ENCODE data around the gene CNR2. TPM values are rescaled to one million over a fixed set of nuclear protein-coding genes. Genes with fewer than 3 reads are reported as not detected.

CNR2 gene
- total RNA-seq, 2 donors from 2014 or later: not detected

DNA sequence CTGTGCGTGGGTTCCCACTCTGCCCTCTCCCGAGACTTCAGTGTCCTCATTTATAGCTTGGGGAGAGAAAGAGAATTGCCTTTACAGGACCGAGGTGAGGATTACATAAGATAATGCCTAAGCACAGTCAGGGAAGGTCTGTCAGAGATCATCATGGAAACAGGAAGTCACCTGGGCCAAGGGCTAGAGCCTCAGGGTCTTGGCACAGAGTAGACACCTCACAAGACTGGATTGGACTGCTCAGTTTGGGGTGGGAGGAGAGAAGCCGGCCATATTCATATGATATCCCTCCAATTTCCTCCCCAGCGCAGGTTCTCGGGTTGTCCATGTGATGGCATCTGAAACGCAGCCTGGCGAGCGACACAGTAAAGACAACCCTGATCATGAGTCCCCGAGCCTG, 3.8 kb downstream of the CNR2 start:
- H3K4me1 ChIP-seq: no peaks in the 10 kb centered on the region
- no peak for TF ChIP-seq POLR2A (IDR thresholded peaks at IDR 0.05)
- TF ChIP-seq, protein P1, sequence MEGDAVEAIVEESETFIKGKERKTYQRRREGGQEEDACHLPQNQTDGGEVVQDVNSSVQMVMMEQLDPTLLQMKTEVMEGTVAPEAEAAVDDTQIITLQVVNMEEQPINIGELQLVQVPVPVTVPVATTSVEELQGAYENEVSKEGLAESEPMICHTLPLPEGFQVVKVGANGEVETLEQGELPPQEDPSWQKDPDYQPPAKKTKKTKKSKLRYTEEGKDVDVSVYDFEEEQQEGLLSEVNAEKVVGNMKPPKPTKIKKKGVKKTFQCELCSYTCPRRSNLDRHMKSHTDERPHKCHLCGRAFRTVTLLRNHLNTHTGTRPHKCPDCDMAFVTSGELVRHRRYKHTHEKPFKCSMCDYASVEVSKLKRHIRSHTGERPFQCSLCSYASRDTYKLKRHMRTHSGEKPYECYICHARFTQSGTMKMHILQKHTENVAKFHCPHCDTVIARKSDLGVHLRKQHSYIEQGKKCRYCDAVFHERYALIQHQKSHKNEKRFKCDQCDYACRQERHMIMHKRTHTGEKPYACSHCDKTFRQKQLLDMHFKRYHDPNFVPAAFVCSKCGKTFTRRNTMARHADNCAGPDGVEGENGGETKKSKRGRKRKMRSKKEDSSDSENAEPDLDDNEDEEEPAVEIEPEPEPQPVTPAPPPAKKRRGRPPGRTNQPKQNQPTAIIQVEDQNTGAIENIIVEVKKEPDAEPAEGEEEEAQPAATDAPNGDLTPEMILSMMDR (IDR thresholded peaks at IDR 0.05): no peak
- no peak for DNase-seq

DNA sequence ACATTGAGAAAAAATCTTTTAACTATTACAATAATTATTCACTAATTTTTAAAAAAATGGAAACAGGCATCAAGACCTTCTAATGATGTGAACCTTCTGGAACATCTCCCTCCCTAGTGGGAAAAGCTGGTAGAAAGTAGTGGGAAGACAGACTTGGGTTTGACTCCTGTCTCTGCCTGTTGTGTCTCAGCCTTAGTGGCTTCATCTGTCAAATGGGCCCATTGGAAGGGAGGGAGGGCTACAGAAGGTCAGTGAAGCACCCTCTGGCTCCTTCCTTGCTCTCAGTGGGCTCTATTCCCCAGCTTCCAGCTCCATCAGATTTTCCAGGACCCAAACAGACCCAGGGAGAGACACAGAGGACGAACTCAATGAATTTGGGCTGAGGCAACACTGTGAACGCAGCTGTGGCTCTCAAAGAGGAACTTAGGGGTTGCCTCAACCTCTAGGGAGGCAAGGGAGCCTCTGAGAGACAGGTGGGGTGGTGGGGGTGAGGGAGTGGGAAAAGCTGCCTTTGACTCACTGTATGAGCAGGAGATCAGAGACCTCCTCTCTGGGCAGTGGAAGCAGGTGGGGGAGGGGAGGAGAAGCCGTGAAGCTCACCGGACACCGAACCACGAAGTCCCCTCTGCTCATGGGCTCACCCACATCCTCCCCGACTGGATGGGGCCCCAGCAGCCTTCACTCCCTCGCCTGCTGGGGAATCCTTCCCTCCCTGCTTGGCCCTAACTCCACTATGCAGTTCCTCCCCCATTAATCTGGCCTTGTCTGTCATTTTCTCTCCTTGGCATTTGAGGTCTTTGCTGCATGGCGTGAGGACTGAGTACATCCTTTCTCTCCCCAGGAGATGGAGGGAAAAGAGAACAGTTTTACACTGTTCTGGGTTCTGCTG, 4.5 kb downstream of the CNR2 start:
- H3K27me3 ChIP-seq: no peaks in the 10 kb centered on the region
- no peaks in the 10 kb centered on the region for H3K4me1 ChIP-seq
- H3K4me3 ChIP-seq: no peak overlapping the region
- peak in 1 of 4 donors; percentile 25 for DNase-seq
- H3K27ac ChIP-seq: no peak overlapping the region
- 59 to 60% methylated on average over 8 to 9 of the region's 9 CpGs for WGBS, 2 donors
- intact Hi-C loops (cut with DNase I): no loop called here
- TF ChIP-seq, protein P1 (IDR thresholded peaks at IDR 0.05): no peak
- TF ChIP-seq POLR2A (IDR thresholded peaks at IDR 0.05): no peak
- no peaks in the 10 kb centered on the region for H3K9me3 ChIP-seq
- ATAC-seq: no peak
- no peaks in the 10 kb centered on the region for H3K36me3 ChIP-seq (replicated peaks in 1 of 2; ENCODE audit: insufficient read depth in 1 of 2, low read depth in 2 of 2)

More for the DNA sequence above, 3.8 kb downstream of the CNR2 start:
- intact Hi-C loops (cut with DNase I): no loop called here
- Histone ChIP-seq H3K36me3 (replicated peaks in 1 of 2; ENCODE audit: insufficient read depth in 1 of 2, low read depth in 2 of 2) (no peaks in the 10 kb centered on the region), H3K9me3 (no peaks in the 10 kb centered on the region), H3K27me3 (no peaks in the 10 kb centered on the region), H3K27ac (no peak overlapping the region), H3K4me3 (no peak overlapping the region)
- no peak for ATAC-seq
- WGBS, 2 donors: 71 to 77% methylated on average over 10 of the region's 10 CpGs

DNA sequence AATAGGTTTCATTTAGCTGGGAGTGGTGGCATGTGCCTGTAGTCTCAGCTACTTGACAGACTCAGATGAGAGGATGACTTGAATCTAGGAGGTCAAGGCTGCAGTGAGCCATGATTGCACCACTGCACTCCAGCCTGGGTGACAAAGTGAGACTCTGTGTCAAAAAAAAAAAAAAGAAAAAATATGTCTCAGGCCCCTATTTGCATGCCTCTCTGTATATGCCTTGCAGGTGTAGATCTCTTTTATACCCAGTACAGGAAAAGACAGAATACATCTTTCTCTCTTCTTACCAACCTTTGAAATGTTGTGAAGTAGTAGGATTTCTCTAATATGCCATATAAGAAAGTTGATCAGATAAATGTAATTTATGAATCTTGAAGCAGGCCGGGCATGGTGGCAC, 6.4 kb downstream of the CNR2 start:
- no peak overlapping the region for H3K4me3 ChIP-seq
- ATAC-seq (no peak), DNase-seq (no peak)
- H3K9me3 ChIP-seq: no peaks in the 10 kb centered on the region
- no peaks in the 10 kb centered on the region for H3K36me3 ChIP-seq (replicated peaks in 1 of 2; ENCODE audit: insufficient read depth in 1 of 2, low read depth in 2 of 2)
- H3K27me3 ChIP-seq: peaks cover 0 to 8% of the 10 kb centered on the region in 2 donors
- TF ChIP-seq, protein P1 (IDR thresholded peaks at IDR 0.05): no peak
- TF ChIP-seq POLR2A (IDR thresholded peaks at IDR 0.05): no peak
- H3K27ac ChIP-seq: no peak overlapping the region
- H3K4me1 ChIP-seq: peaks cover 7% of the 10 kb centered on the region
- 75 to 91% methylated on average over 1 of the region's 1 CpG for WGBS, 2 donors
- intact Hi-C loops (cut with DNase I): no loop called here

DNA sequence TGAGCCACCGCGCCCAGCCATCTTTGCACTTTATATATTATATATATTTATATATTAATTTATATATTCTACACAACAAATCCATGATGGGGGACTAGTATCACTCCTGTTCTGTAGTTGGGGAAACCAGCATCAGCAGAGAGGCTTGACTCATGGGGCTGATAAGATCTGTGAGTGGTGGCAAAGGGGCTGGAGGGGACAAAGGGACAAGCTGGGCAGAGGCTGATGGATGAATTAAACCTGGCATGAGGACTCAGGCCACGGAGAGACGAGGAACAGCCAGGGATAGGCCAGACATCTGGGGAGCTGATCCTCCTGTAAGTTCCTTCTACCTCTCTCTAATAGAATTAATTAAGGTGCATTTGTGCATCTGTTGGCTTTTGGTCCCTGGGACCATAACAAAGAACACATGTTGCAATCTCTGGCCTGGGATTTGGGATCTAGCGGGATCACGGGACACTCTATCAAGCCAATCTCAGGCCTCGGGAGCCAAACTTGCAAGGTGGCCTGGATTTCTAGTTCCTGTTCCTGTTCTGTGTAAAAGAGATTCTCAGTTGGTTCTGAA, 7.6 kb downstream of the CNR2 start:
- H3K27me3 ChIP-seq: peaks cover 0 to 8% of the 10 kb centered on the region in 2 donors
- TF ChIP-seq POLR2A (IDR thresholded peaks at IDR 0.05): no peak
- TF ChIP-seq, protein P1 (IDR thresholded peaks at IDR 0.05): no peak
- 69 to 84% methylated on average over 6 to 7 of the region's 7 CpGs for WGBS, 2 donors
- no peak overlapping the region for H3K27ac ChIP-seq
- intact Hi-C loops (cut with DNase I): no loop called here
- DNase-seq: no peak
- ATAC-seq: no peak
- peaks cover 7% of the 10 kb centered on the region for H3K4me1 ChIP-seq
- no peaks in the 10 kb centered on the region for H3K9me3 ChIP-seq
- no peaks in the 10 kb centered on the region for H3K36me3 ChIP-seq (replicated peaks in 1 of 2; ENCODE audit: insufficient read depth in 1 of 2, low read depth in 2 of 2)
- H3K4me3 ChIP-seq: no peak overlapping the region

Measured in body of pancreas (tissue), 4 donors.